Natural killer cell (primary cell): ENCODE results near the gene TMEM181. TPM values are rescaled to one million over a fixed set of nuclear protein-coding genes. Genes with fewer than 3 reads are reported as not detected.
"Not testable (repeated sequence)": the region's sequence is repeated elsewhere in the genome, so short reads cannot be mapped to it uniquely, and the experiment has no call there.

Experiments
- ATAC-seq, 3 donors: fragments of 150-1000 bp in 2 of 3; fragments of 200-7000 bp in 1 of 3; cut with Tn5 transposase; 1 replicate in 1 of 3; 2 replicates in 2 of 3; pipeline ENCODE4 v1.10.0; 2021; ENCODE audit warnings: mild to moderate bottlenecking in 2 of 3, moderate library complexity in 2 of 3
- DNase-seq, 2 donors: peaks; one replicate each; pipeline versions ENCODE4 v3.0.0 to v3.0.0-alpha.2; 2013 to 2021; ENCODE audit warnings: mixed read lengths in 1 of 2
- H3K27ac ChIP-seq: one replicate; pipeline ENCODE4 v1.5.1; 2013; ENCODE audit warnings: mild to moderate bottlenecking, low read length
- H3K27me3 ChIP-seq: one replicate; pipeline ENCODE4 v1.6.1; 2013; ENCODE audit warnings: low read length; ENCODE audit not compliant: control insufficient read depth, insufficient read depth
- H3K36me3 ChIP-seq: one replicate; pipeline ENCODE4 v1.6.1; 2013; ENCODE audit warnings: low read length; ENCODE audit not compliant: control insufficient read depth, insufficient read depth
- H3K4me1 ChIP-seq: one replicate; pipeline ENCODE4 v1.6.1; 2013; ENCODE audit warnings: low read length; ENCODE audit not compliant: control insufficient read depth, insufficient read depth
- H3K4me3 ChIP-seq: one replicate; pipeline ENCODE4 v1.5.1; 2013; ENCODE audit warnings: low read length
- H3K9me3 ChIP-seq: one replicate; pipeline ENCODE4 v1.6.1; 2013; ENCODE audit warnings: low read length; ENCODE audit not compliant: control insufficient read depth, insufficient read depth
- H3K27ac Mint-ChIP-seq, 2 donors: one replicate each; pipeline ENCODE4 v1.8.0; 2022; ENCODE audit warnings: mild to moderate bottlenecking in 2 of 2, mixed read lengths in 2 of 2, moderate library complexity in 1 of 2
- H3K27me3 Mint-ChIP-seq, 2 donors: one replicate each; pipeline ENCODE4 v1.8.0; 2022; ENCODE audit warnings: low read depth in 2 of 2, mixed read lengths in 2 of 2
- H3K36me3 Mint-ChIP-seq: one replicate; pipeline ENCODE4 v1.8.0; 2022; ENCODE audit warnings: mixed read lengths
- H3K4me1 Mint-ChIP-seq, 2 donors: one replicate each; pipeline ENCODE4 v1.8.0; 2022; ENCODE audit warnings: mixed read lengths in 2 of 2
- H3K4me3 Mint-ChIP-seq: one replicate; pipeline ENCODE4 v1.8.0; 2022; ENCODE audit warnings: mild to moderate bottlenecking, moderate library complexity, mixed read lengths
- H3K9me3 Mint-ChIP-seq, 2 donors: one replicate each; pipeline ENCODE4 v1.8.0; 2022; ENCODE audit warnings: mixed read lengths in 2 of 2
- CTCF ChIP-seq: fragments of 200-600 bp; IDR thresholded peaks from one replicate; pipeline ENCODE4 v1.8.0; 2022; ENCODE audit warnings: antibody characterized with exemption
- WGBS: methylation state at CpG from one replicate; pipeline ENCODE4 v1.1.7; 2013; ENCODE audit warnings: missing lambda C conversion rate; ENCODE audit not compliant: insufficient coverage; 5-methylcytosine and 5-hydroxymethylcytosine counted together
- intact Hi-C: fragments of 100-400 bp; cut with micrococcal nuclease; formaldehyde crosslinking; loops from one replicate; pipeline ENCODE4 v1.14.2; 2022
- total RNA-seq, 4 donors: library from RNA; stranded (reverse); fragments of 120-200 nt in 1 of 4; gene quantifications; one replicate each; pipeline versions ENCODE4 v1.2.3 to v1.2.4, GENCODE V29; 2013 to 2022

TMEM181 gene
- total RNA-seq, 3 donors from 2014 or later (not counting 1 experiment from before 2014, with no cell fraction given): 44.8 to 60.9 (median 45.0) TPM

- H3K27ac ChIP-seq: no peak overlapping the region
- peak overlapping the region in 1 of 2 donors; percentile 42 for H3K27ac Mint-ChIP-seq
- H3K27me3 ChIP-seq: no peaks in the 10 kb centered on the region
- H3K4me1 ChIP-seq: no peaks in the 10 kb centered on the region
- peaks cover 7 to 22% of the 10 kb centered on the region in 2 donors for H3K4me1 Mint-ChIP-seq
- no peaks in the 10 kb centered on the region for H3K27me3 Mint-ChIP-seq
- peaks cover 12% of the 10 kb centered on the region for H3K36me3 ChIP-seq
- H3K36me3 Mint-ChIP-seq: no peaks in the 10 kb centered on the region
- ATAC-seq (peak in 1 of 3 donors; percentile 35), DNase-seq (no peak)
- H3K9me3 Mint-ChIP-seq: no peaks in the 10 kb centered on the region
- WGBS: 98% methylated on average over 13 of the region's 14 CpGs
- H3K4me3 ChIP-seq: no peak overlapping the region
- H3K4me3 Mint-ChIP-seq: no peak overlapping the region
- intact Hi-C loops: no loop called here
- no peak for TF ChIP-seq CTCF
- no peaks in the 10 kb centered on the region for H3K9me3 ChIP-seq
Measured at GRCh38 chr6:158674342-158675131, 114.6 kb downstream of the TMEM181 start.

- 100% methylated on average over 3 of the region's 3 CpGs for WGBS
- DNase-seq, H3K4me3 ChIP-seq, H3K27me3 ChIP-seq, H3K9me3 ChIP-seq, H3K36me3 Mint-ChIP-seq, H3K4me3 Mint-ChIP-seq, H3K27me3 Mint-ChIP-seq, H3K27ac ChIP-seq, H3K4me1 ChIP-seq, H3K9me3 Mint-ChIP-seq, H3K27ac Mint-ChIP-seq, intact Hi-C loops, ATAC-seq: not testable (repeated sequence)
- peaks cover 18% of the 10 kb centered on the region for H3K36me3 ChIP-seq
- peaks cover 13 to 19% of the 10 kb centered on the region in 2 donors for H3K4me1 Mint-ChIP-seq
Measured at GRCh38 chr6:158677094-158677493, 117.2 kb downstream of the TMEM181 start.

GRCh38 chr6:158677906-158678578 is 118.2 kb downstream of the TMEM181 start:
- Histone ChIP-seq H3K36me3 (peaks cover 22% of the 10 kb centered on the region), H3K4me1 (no peaks in the 10 kb centered on the region), H3K27me3 (no peaks in the 10 kb centered on the region), H3K9me3 (no peaks in the 10 kb centered on the region), H3K27ac (no peak overlapping the region), H3K4me3 (no peak overlapping the region)
- Mint-ChIP-seq H3K9me3 (no peaks in the 10 kb centered on the region), H3K4me1 (peaks cover 13 to 20% of the 10 kb centered on the region in 2 donors), H3K36me3 (peaks cover 1% of the 10 kb centered on the region), H3K27ac (peak overlapping the region; percentile 9 to 38), H3K4me3 (no peak overlapping the region), H3K27me3 (no peaks in the 10 kb centered on the region)
- TF ChIP-seq CTCF: no peak
- intact Hi-C loops: no loop called here
- DNase-seq: no peak
- WGBS: 92% methylated on average over 11 of the region's 11 CpGs
- ATAC-seq: no peak

- WGBS: 100% methylated on average over 2 of the region's 2 CpGs
- intact Hi-C loops: no loop called here
- peaks cover 27% of the 10 kb centered on the region for H3K36me3 ChIP-seq
- no peak for ATAC-seq
- no peak overlapping the region for H3K27ac ChIP-seq
- TF ChIP-seq CTCF: no peak
- Mint-ChIP-seq H3K27ac (peak overlapping the region; percentile 30 to 76), H3K27me3 (no peaks in the 10 kb centered on the region), H3K4me1 (peaks cover 29 to 30% of the 10 kb centered on the region in 2 donors), H3K9me3 (no peaks in the 10 kb centered on the region), H3K4me3 (no peak overlapping the region), H3K36me3 (peaks cover 15% of the 10 kb centered on the region)
- H3K4me1 ChIP-seq: no peaks in the 10 kb centered on the region
- no peaks in the 10 kb centered on the region for H3K9me3 ChIP-seq
- H3K27me3 ChIP-seq: no peaks in the 10 kb centered on the region
- no peak overlapping the region for H3K4me3 ChIP-seq
- no peak for DNase-seq
Measured at GRCh38 chr6:158680015-158680414, 120.1 kb downstream of the TMEM181 start.
